ENCODE data around the gene RABGAP1L.

RABGAP1L gene

GRCh38 chr1:174479281-174479680 is 320.0 kb downstream of the RABGAP1L start (continued):
- TF ChIP-seq ZFP69B (tag by site-specific recombination; IDR thresholded peaks at IDR 0.05) (no peak), ZNF843 (tag by site-specific recombination; IDR thresholded peaks at IDR 0.05) (no peak), ZNF175 (tag by site-specific recombination; IDR thresholded peaks at IDR 0.05) (no peak)
- TF ChIP-seq, protein P1, sequence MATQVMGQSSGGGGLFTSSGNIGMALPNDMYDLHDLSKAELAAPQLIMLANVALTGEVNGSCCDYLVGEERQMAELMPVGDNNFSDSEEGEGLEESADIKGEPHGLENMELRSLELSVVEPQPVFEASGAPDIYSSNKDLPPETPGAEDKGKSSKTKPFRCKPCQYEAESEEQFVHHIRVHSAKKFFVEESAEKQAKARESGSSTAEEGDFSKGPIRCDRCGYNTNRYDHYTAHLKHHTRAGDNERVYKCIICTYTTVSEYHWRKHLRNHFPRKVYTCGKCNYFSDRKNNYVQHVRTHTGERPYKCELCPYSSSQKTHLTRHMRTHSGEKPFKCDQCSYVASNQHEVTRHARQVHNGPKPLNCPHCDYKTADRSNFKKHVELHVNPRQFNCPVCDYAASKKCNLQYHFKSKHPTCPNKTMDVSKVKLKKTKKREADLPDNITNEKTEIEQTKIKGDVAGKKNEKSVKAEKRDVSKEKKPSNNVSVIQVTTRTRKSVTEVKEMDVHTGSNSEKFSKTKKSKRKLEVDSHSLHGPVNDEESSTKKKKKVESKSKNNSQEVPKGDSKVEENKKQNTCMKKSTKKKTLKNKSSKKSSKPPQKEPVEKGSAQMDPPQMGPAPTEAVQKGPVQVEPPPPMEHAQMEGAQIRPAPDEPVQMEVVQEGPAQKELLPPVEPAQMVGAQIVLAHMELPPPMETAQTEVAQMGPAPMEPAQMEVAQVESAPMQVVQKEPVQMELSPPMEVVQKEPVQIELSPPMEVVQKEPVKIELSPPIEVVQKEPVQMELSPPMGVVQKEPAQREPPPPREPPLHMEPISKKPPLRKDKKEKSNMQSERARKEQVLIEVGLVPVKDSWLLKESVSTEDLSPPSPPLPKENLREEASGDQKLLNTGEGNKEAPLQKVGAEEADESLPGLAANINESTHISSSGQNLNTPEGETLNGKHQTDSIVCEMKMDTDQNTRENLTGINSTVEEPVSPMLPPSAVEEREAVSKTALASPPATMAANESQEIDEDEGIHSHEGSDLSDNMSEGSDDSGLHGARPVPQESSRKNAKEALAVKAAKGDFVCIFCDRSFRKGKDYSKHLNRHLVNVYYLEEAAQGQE (tag by site-specific recombination; IDR thresholded peaks at IDR 0.05) = no peak

- TF ChIP-seq ZEB2 (tag by site-specific recombination; IDR thresholded peaks at IDR 0.05) (no peak), ZNF548 (tag by site-specific recombination; IDR thresholded peaks at IDR 0.05) (no peak), ZNF221 (tag by site-specific recombination; IDR thresholded peaks at IDR 0.05; ENCODE audit: borderline replicate concordance) (no peak), SP2 (tag by site-specific recombination; IDR thresholded peaks at IDR 0.05) (no peak), ZSCAN30 (tag by site-specific recombination; IDR thresholded peaks at IDR 0.05) (no peak), ZNF707 (tag by site-specific recombination; IDR thresholded peaks at IDR 0.05) (no peak), BCL11B (tag by site-specific recombination; IDR thresholded peaks at IDR 0.05; ENCODE audit: low read depth) (no peak)
- TF ChIP-seq, protein P2, sequence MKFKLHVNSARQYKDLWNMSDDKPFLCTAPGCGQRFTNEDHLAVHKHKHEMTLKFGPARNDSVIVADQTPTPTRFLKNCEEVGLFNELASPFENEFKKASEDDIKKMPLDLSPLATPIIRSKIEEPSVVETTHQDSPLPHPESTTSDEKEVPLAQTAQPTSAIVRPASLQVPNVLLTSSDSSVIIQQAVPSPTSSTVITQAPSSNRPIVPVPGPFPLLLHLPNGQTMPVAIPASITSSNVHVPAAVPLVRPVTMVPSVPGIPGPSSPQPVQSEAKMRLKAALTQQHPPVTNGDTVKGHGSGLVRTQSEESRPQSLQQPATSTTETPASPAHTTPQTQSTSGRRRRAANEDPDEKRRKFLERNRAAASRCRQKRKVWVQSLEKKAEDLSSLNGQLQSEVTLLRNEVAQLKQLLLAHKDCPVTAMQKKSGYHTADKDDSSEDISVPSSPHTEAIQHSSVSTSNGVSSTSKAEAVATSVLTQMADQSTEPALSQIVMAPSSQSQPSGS (tag by site-specific recombination; IDR thresholded peaks at IDR 0.05; ENCODE audit: low read depth) = peak; percentile 17; the same call in 1 of the 2 replicates
- Histone ChIP-seq H3K36me3 (ENCODE audit: control insufficient read depth in 2 of 2, insufficient read depth in 1 of 2, low read length in 2 of 2) (no peaks in the 10 kb centered on the region), H3K9me3 (ENCODE audit: control insufficient read depth, insufficient read depth, low read depth, low read length) (no peaks in the 10 kb centered on the region), H3K27ac (ENCODE audit: extremely low read depth, low read depth, low read length) (no peak overlapping the region), H3K4me1 (ENCODE audit: control insufficient read depth, insufficient read depth, low read length) (no peaks in the 10 kb centered on the region), H3K4me3 (ENCODE audit: low read depth, low read length) (no peak overlapping the region)
- ChIA-PET CTCF (no interaction called here), POLR2A (no interaction called here)
These were observed 321.0 kb downstream of the RABGAP1L start for GRCh38 chr1:174480324-174480723.

GRCh38 chr1:174491606-174492005 is 332.3 kb downstream of the RABGAP1L start:
- Histone ChIP-seq H3K36me3 (ENCODE audit: control insufficient read depth in 2 of 2, insufficient read depth in 1 of 2, low read length in 2 of 2) (no peaks in the 10 kb centered on the region), H3K27ac (ENCODE audit: extremely low read depth, low read depth, low read length) (no peak overlapping the region), H3K9me3 (ENCODE audit: control insufficient read depth, insufficient read depth, low read depth, low read length) (no peaks in the 10 kb centered on the region), H3K4me3 (ENCODE audit: low read depth, low read length) (no peak overlapping the region), H3K4me1 (ENCODE audit: control insufficient read depth, insufficient read depth, low read length) (no peaks in the 10 kb centered on the region)
- ChIA-PET POLR2A (no interaction called here), CTCF (no interaction called here)
- TF ChIP-seq WT1 (tag by site-specific recombination; IDR thresholded peaks at IDR 0.05) = no peak

DNA sequence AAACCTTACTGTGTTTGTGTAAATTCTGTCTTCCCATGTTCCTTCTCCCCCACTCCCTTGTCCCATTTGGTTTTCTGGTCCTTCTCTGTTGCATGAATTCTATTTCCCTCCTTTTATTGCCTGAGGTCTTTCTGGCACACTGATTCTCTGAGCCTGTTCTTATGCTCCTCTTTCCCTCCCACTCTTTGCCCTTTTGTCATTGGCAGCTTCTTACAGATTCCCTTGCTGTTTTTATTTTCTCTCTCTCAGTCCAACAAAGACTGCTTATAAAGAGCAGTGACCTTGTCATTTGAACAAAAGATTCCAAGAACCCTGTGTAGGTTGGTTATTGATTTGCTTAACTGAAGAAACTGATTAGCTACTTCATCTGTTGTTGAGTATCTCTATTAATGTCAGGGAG is 338.2 kb downstream of the RABGAP1L start:
- Histone ChIP-seq H3K36me3 (ENCODE audit: control insufficient read depth in 2 of 2, insufficient read depth in 1 of 2, low read length in 2 of 2) (no peaks in the 10 kb centered on the region), H3K4me1 (ENCODE audit: control insufficient read depth, insufficient read depth, low read length) (no peaks in the 10 kb centered on the region), H3K27ac (ENCODE audit: extremely low read depth, low read depth, low read length) (no peak overlapping the region), H3K9me3 (ENCODE audit: control insufficient read depth, insufficient read depth, low read depth, low read length) (no peaks in the 10 kb centered on the region), H3K4me3 (ENCODE audit: low read depth, low read length) (no peak overlapping the region)
- CTCF ChIA-PET = interaction anchor here (1.1 kb wide), 1 partner anchor 235 kb away, joined by 5 read pairs; no protein-coding TSS in a partner anchor
- POLR2A ChIA-PET = no interaction called here
- TF ChIP-seq ZNF785 (tag by site-specific recombination; IDR thresholded peaks at IDR 0.05) (no peak), ZNF138 (tag by site-specific recombination; IDR thresholded peaks at IDR 0.05; ENCODE audit: borderline replicate concordance) (no peak), ZNF48 (tag by site-specific recombination; IDR thresholded peaks at IDR 0.05) (no peak), CTCF (tag by site-specific recombination; IDR thresholded peaks at IDR 0.05) (no peak), ZNF768 (tag by site-specific recombination; IDR thresholded peaks at IDR 0.05) (no peak), ZNF132 (tag by site-specific recombination; IDR thresholded peaks at IDR 0.05; ENCODE audit: borderline replicate concordance) (no peak), ZNF623 (tag by site-specific recombination; IDR thresholded peaks at IDR 0.05) (no peak), YY1 (tag by site-specific recombination; IDR thresholded peaks at IDR 0.05) (no peak), MZF1 (tag by site-specific recombination; IDR thresholded peaks at IDR 0.05; ENCODE audit: borderline replicate concordance) (no peak), ZNF561 (tag by site-specific recombination; IDR thresholded peaks at IDR 0.05; ENCODE audit: borderline replicate concordance) (no peak), KLF9 (tag by site-specific recombination; IDR thresholded peaks at IDR 0.05; ENCODE audit: low read depth) (no peak)

Measured in HEK293 (cell line).